Activated T-cell treated with anti-CD3 and anti-CD28 coated beads for 24 hours (primary cell): ENCODE data around the gene PTRH2.

Source experiments
- DNase-seq: peaks from one replicate; pipeline ENCODE4 v3.0.0-alpha.2; 2020; ENCODE audit warnings: low read depth

The PTRH2 gene

GRCh38 chr17:59719526-59719925, 12.3 kb upstream of the PTRH2 start:
- no peak for DNase-seq

GRCh38 chr17:59716427-59716826, 9.2 kb upstream of the PTRH2 start:
- no peak for DNase-seq

- DNase-seq = no peak
These were observed 7.0 kb upstream of the PTRH2 start for GRCh38 chr17:59714255-59714654.

GRCh38 chr17:59712862-59713261, 5.6 kb upstream of the PTRH2 start:
- no peak for DNase-seq

GRCh38 chr17:59711936-59712335, 4.7 kb upstream of the PTRH2 start:
- no peak for DNase-seq

GRCh38 chr17:59707971-59708430, 771 bp upstream of the PTRH2 start:
- no peak for DNase-seq

- DNase-seq = no peak
These were observed 4.9 kb downstream of the PTRH2 start for GRCh38 chr17:59702304-59702703.

- no peak for DNase-seq
These were observed 7.4 kb downstream of the PTRH2 start for GRCh38 chr17:59699786-59700185.

GRCh38 chr17:59699218-59699617, 8.0 kb downstream of the PTRH2 start:
- no peak for DNase-seq

- no peak for DNase-seq
These were observed 9.1 kb downstream of the PTRH2 start for GRCh38 chr17:59698143-59698542.

- DNase-seq = no peak
These were observed 10.4 kb downstream of the PTRH2 start for GRCh38 chr17:59696682-59697277.

GRCh38 chr17:59695945-59696681, 11.1 kb downstream of the PTRH2 start:
- DNase-seq = no peak

- DNase-seq = no peak
These were observed 12.9 kb downstream of the PTRH2 start for GRCh38 chr17:59694344-59694743.

- no peak for DNase-seq
These were observed 13.6 kb downstream of the PTRH2 start for GRCh38 chr17:59693582-59693981.

- no peak for DNase-seq
These were observed 18.7 kb downstream of the PTRH2 start for GRCh38 chr17:59688496-59688895.

- DNase-seq = no peak
These were observed 19.2 kb downstream of the PTRH2 start for GRCh38 chr17:59688008-59688407.

GRCh38 chr17:59684967-59685366, 22.3 kb downstream of the PTRH2 start:
- DNase-seq = no peak

- no peak for DNase-seq
These were observed 23.9 kb downstream of the PTRH2 start for GRCh38 chr17:59683283-59683682.

GRCh38 chr17:59680314-59680713, 26.9 kb downstream of the PTRH2 start:
- DNase-seq = no peak

- DNase-seq = no peak
These were observed 28.3 kb downstream of the PTRH2 start for GRCh38 chr17:59678918-59679317.

- DNase-seq = no peak
These were observed 30.5 kb downstream of the PTRH2 start for GRCh38 chr17:59676716-59677115.

GRCh38 chr17:59675231-59675630, 32.0 kb downstream of the PTRH2 start:
- DNase-seq = no peak

GRCh38 chr17:59671386-59671785, 35.8 kb downstream of the PTRH2 start:
- DNase-seq = no peak

GRCh38 chr17:59669944-59670343, 37.3 kb downstream of the PTRH2 start:
- DNase-seq = no peak
